Progenitor cell of endocrine pancreas (in vitro differentiated cells): ENCODE data around the gene CLIP4. TPM values are rescaled to one million over a fixed set of nuclear protein-coding genes. Genes with fewer than 3 reads are reported as not detected.
A peak's percentile ranks its signal among the peaks of the same experiment; 100 is the strongest.

Source experiments
- DNase-seq: peaks from one replicate; pipeline ENCODE4 v3.0.0; 2021; ENCODE audit warnings: low spot score; ENCODE audit not compliant: unreplicated experiment
- H3K27ac Mint-ChIP-seq: 2 replicates; pipeline ENCODE4 v1.8.0; 2021; ENCODE audit warnings: mild to moderate bottlenecking, moderate library complexity, mixed read lengths
- H3K27me3 Mint-ChIP-seq: 2 replicates; pipeline ENCODE4 v1.8.0; 2021; ENCODE audit warnings: mixed read lengths
- H3K36me3 Mint-ChIP-seq: 2 replicates; pipeline ENCODE4 v1.8.0; 2022; ENCODE audit warnings: mixed read lengths; ENCODE audit not compliant: insufficient read depth
- H3K4me1 Mint-ChIP-seq: 2 replicates; pipeline ENCODE4 v1.8.0; 2021; ENCODE audit warnings: low read depth, mixed read lengths
- H3K4me3 Mint-ChIP-seq: 2 replicates; pipeline ENCODE4 v1.8.0; 2021; ENCODE audit warnings: low read depth, mild to moderate bottlenecking, moderate library complexity, mixed read lengths
- H3K9me3 Mint-ChIP-seq: 2 replicates; pipeline ENCODE4 v1.8.0; 2021; ENCODE audit warnings: low read depth, mixed read lengths
- total RNA-seq: library from RNA; stranded (reverse); gene quantifications from 2 replicates; pipeline ENCODE4 v1.2.1, GENCODE V29; 2021
- TF ChIP-seq, protein P1 (sequence below): fragments of 200-600 bp; sonication (generic); IDR thresholded peaks from one replicate; pipeline ENCODE4 v1.5.0; 2021; ENCODE audit warnings: antibody characterized with exemption, mild to moderate bottlenecking; ENCODE audit not compliant: unreplicated experiment

The CLIP4 gene
- total RNA-seq, 1 donor from 2014 or later: 13.7 TPM

DNA sequence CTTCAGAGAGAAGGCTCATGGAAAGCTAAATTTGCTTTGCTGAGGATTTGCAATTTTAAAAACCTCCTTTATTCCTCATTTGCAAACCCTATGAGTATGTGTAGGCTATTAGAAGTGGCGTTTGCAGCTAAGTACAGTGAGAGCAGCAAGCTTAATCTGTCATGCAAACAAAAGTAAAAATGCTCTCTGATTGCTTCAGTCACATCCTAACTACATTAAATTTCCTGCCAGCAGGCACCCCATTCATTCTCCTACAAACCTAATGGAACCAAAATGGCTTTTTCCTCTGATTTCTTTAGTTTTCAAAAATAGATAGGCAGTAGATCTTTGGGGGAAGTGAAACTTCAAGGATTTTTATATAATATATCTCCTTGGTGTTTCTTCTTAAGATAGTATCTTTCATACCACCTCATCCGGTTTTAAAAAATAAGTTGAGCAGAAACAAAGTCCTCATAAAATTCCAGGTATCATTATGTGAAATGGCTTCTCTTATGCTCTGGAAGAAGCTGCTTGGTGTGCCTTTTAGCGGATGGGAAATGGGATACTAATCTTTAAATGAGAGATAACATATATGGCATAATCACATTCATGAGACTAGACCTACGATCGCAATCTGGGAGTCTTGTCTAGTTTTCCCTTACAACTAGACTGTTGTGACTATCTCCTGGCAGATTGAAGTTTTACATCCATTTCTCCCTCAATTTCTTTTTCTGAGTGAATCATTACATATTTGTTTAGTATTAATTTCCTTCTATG lies 49.1 kb downstream of the CLIP4 start:
- TF ChIP-seq, protein P1, sequence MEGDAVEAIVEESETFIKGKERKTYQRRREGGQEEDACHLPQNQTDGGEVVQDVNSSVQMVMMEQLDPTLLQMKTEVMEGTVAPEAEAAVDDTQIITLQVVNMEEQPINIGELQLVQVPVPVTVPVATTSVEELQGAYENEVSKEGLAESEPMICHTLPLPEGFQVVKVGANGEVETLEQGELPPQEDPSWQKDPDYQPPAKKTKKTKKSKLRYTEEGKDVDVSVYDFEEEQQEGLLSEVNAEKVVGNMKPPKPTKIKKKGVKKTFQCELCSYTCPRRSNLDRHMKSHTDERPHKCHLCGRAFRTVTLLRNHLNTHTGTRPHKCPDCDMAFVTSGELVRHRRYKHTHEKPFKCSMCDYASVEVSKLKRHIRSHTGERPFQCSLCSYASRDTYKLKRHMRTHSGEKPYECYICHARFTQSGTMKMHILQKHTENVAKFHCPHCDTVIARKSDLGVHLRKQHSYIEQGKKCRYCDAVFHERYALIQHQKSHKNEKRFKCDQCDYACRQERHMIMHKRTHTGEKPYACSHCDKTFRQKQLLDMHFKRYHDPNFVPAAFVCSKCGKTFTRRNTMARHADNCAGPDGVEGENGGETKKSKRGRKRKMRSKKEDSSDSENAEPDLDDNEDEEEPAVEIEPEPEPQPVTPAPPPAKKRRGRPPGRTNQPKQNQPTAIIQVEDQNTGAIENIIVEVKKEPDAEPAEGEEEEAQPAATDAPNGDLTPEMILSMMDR: no peak
- Mint-ChIP-seq H3K4me1 (peaks cover 8% of the 10 kb centered on the region), H3K27me3 (no peaks in the 10 kb centered on the region), H3K9me3 (no peaks in the 10 kb centered on the region), H3K27ac (no peak overlapping the region), H3K36me3 (peaks cover 10% of the 10 kb centered on the region), H3K4me3 (no peak overlapping the region)
- no peak for DNase-seq

- H3K27me3 Mint-ChIP-seq: no peaks in the 10 kb centered on the region
- peak overlapping the region; percentile 46 for H3K27ac Mint-ChIP-seq
- no peaks in the 10 kb centered on the region for H3K9me3 Mint-ChIP-seq
- peaks cover 8% of the 10 kb centered on the region for H3K4me1 Mint-ChIP-seq
- DNase-seq: no peak
- no peak overlapping the region for H3K4me3 Mint-ChIP-seq
- H3K36me3 Mint-ChIP-seq: peaks cover 10% of the 10 kb centered on the region
- TF ChIP-seq, protein P1: no peak
Measured at GRCh38 chr2:29165362-29166241, 50.4 kb downstream of the CLIP4 start.

DNA sequence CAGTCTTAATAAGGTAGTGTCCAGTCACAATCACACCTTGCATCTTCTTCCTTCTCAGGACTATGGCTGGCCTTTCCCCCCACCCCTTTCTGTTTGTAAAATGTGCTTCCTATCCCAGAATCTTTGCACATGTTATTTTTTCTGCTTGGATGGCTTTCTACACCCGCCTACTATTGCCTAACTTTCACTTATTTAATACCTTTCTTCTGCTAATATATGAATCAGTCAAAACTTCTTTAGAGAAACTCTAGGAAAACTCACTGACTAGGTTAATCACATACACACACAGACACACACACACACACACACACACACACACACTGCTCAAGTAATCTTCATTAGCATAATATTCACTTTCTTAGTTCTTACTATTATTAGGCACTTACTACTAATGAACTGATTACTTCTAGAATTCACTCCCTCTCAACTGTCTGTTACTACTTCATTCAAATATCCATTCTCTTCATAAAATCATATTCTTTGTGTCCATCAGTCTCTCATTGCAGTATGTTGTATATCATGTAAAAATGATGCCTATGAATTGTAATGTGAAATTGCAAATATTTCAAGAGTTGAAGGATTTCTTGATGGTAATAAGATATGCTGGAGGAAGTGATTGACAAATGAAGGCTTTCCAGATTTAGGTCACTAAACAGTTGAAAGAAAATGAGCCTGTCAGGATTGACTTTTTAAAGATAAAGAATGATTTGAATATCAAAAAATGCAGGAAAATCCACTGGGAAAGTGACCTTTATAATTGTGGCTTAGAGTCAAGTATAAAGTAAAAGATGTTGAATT lies 51.2 kb downstream of the CLIP4 start:
- no peak overlapping the region for H3K27ac Mint-ChIP-seq
- H3K4me3 Mint-ChIP-seq: no peak overlapping the region
- TF ChIP-seq, protein P1: no peak
- no peaks in the 10 kb centered on the region for H3K9me3 Mint-ChIP-seq
- peaks cover 8% of the 10 kb centered on the region for H3K4me1 Mint-ChIP-seq
- peaks cover 11% of the 10 kb centered on the region for H3K36me3 Mint-ChIP-seq
- H3K27me3 Mint-ChIP-seq: no peaks in the 10 kb centered on the region
- DNase-seq: no peak

GRCh38 chr2:29174937-29175336 lies 59.7 kb downstream of the CLIP4 start:
- H3K36me3 Mint-ChIP-seq: peaks cover 18% of the 10 kb centered on the region
- peaks cover 5% of the 10 kb centered on the region for H3K9me3 Mint-ChIP-seq
- H3K4me3 Mint-ChIP-seq: no peak overlapping the region
- H3K27me3 Mint-ChIP-seq: no peaks in the 10 kb centered on the region
- no peak overlapping the region for H3K27ac Mint-ChIP-seq
- no peak for DNase-seq
- H3K4me1 Mint-ChIP-seq: no peaks in the 10 kb centered on the region
- TF ChIP-seq, protein P1: no peak

DNA sequence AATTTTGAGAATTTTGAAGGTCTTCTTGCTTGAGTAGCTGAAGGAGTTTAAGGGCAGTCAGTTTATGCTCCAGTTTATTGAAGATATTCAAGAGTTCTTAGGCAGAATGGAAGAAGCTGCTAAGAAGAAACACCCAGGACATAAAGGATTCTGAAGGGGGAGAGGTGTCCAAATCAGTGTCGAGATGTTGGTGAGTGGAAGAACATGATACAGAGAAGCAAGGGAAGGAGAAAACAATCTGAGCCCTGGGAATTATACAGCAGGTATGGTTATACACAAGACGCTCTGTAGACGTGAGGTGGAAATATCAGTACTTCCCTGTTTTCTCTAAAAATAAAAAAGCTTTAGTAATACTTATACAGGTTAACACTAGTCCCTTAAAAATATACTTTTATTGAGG lies 60.1 kb downstream of the CLIP4 start:
- TF ChIP-seq, protein P1: no peak
- Mint-ChIP-seq H3K4me1 (no peaks in the 10 kb centered on the region), H3K36me3 (peaks cover 18% of the 10 kb centered on the region), H3K9me3 (peaks cover 5% of the 10 kb centered on the region), H3K27me3 (no peaks in the 10 kb centered on the region), H3K27ac (no peak overlapping the region), H3K4me3 (no peak overlapping the region)
- DNase-seq: no peak
